Muscle layer of colon (tissue), 2 donors: ENCODE data around the gene KCNT2.

Experiments used
- H3K27ac ChIP-seq: one replicate; pipeline ENCODE4 v1.7.0; 2013; ENCODE audit warnings: low read depth, mild to moderate bottlenecking, low read length, moderate library complexity
- H3K27me3 ChIP-seq, 2 donors: one replicate each; pipeline ENCODE4 v1.7.0; 2013; ENCODE audit warnings: low read length in 2 of 2, mild to moderate bottlenecking in 2 of 2; ENCODE audit not compliant: insufficient read depth in 2 of 2, control insufficient read depth in 1 of 2
- H3K36me3 ChIP-seq: one replicate; pipeline ENCODE4 v1.7.0; 2013; ENCODE audit warnings: mild to moderate bottlenecking, low read length; ENCODE audit not compliant: insufficient read depth
- H3K4me1 ChIP-seq: one replicate; pipeline ENCODE4 v1.7.0; 2013; ENCODE audit warnings: mild to moderate bottlenecking, low read length; ENCODE audit not compliant: insufficient read depth
- H3K4me3 ChIP-seq, 2 donors: one replicate each; pipeline ENCODE4 v1.7.0; 2013; ENCODE audit warnings: low read length in 2 of 2, low read depth in 1 of 2, mild to moderate bottlenecking in 1 of 2, moderate library complexity in 1 of 2
- H3K9ac ChIP-seq: one replicate; pipeline ENCODE4 v1.7.0; 2013; ENCODE audit warnings: low read length
- H3K9me3 ChIP-seq: one replicate; pipeline ENCODE4 v1.7.0; 2013; ENCODE audit warnings: mild to moderate bottlenecking, low read length
- donor health status: abdominal sarcoma.
- donor health status: Adenocarcinoma of cecum.

Gene KCNT2

GRCh38 chr1:196357913-196358312 is 250.3 kb downstream of the KCNT2 start:
- no peaks in the 10 kb centered on the region for H3K27me3 ChIP-seq
- no peak overlapping the region for H3K9ac ChIP-seq
- H3K4me3 ChIP-seq, result no peak overlapping the region
- H3K4me1 ChIP-seq, result no peaks in the 10 kb centered on the region
- H3K9me3 ChIP-seq, result no peaks in the 10 kb centered on the region
- H3K27ac ChIP-seq, result no peak overlapping the region
- H3K36me3 ChIP-seq, result no peaks in the 10 kb centered on the region

- Histone ChIP-seq H3K9ac (no peak overlapping the region), H3K27me3 (no peaks in the 10 kb centered on the region), H3K27ac (no peak overlapping the region), H3K36me3 (no peaks in the 10 kb centered on the region), H3K9me3 (no peaks in the 10 kb centered on the region), H3K4me3 (no peak overlapping the region), H3K4me1 (no peaks in the 10 kb centered on the region)
Observed at GRCh38 chr1:196355206-196355786, 252.9 kb downstream of the KCNT2 start.

DNA sequence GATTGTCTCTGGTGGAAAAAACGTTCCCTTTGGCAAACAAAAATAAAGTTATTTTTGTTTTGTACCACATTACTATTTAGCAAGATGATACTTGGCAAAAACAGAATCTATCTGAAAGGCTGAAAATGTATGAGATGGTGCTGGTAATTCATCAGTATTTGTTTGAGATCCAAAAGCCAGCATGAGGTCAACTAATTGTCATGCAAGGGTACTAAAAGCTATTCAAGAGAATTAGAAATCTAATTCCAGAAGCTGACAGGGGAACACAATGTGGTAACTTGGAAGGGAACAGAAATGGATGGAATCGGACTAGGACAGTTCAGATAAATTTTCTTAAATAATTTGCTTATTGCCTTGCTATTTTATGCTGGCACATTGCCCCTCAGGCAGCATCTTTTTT is 263.8 kb downstream of the KCNT2 start:
- no peak overlapping the region for H3K9ac ChIP-seq
- H3K27me3 ChIP-seq, result no peaks in the 10 kb centered on the region
- H3K4me1 ChIP-seq, result no peaks in the 10 kb centered on the region
- H3K36me3 ChIP-seq, result no peaks in the 10 kb centered on the region
- no peaks in the 10 kb centered on the region for H3K9me3 ChIP-seq
- no peak overlapping the region for H3K27ac ChIP-seq
- no peak overlapping the region for H3K4me3 ChIP-seq

GRCh38 chr1:196324345-196324744 is 283.9 kb downstream of the KCNT2 start:
- no peaks in the 10 kb centered on the region for H3K27me3 ChIP-seq
- no peak overlapping the region for H3K9ac ChIP-seq
- H3K27ac ChIP-seq, result no peak overlapping the region
- no peaks in the 10 kb centered on the region for H3K9me3 ChIP-seq
- no peaks in the 10 kb centered on the region for H3K4me1 ChIP-seq
- H3K36me3 ChIP-seq, result no peaks in the 10 kb centered on the region
- no peak overlapping the region for H3K4me3 ChIP-seq

GRCh38 chr1:196323869-196324268 is 284.4 kb downstream of the KCNT2 start:
- H3K36me3 ChIP-seq, result no peaks in the 10 kb centered on the region

GRCh38 chr1:196319301-196319700 is 288.9 kb downstream of the KCNT2 start:
- Histone ChIP-seq H3K9me3 (no peaks in the 10 kb centered on the region), H3K27me3 (no peaks in the 10 kb centered on the region), H3K4me1 (no peaks in the 10 kb centered on the region), H3K9ac (no peak overlapping the region), H3K4me3 (no peak overlapping the region), H3K27ac (no peak overlapping the region), H3K36me3 (no peaks in the 10 kb centered on the region)

More at GRCh38 chr1:196323869-196324268, 284.4 kb downstream of the KCNT2 start:
- Histone ChIP-seq H3K27ac (no peak overlapping the region), H3K9ac (no peak overlapping the region), H3K27me3 (no peaks in the 10 kb centered on the region), H3K4me3 (no peak overlapping the region), H3K4me1 (no peaks in the 10 kb centered on the region), H3K9me3 (no peaks in the 10 kb centered on the region)

GRCh38 chr1:196317535-196318522 is 290.4 kb downstream of the KCNT2 start:
- no peaks in the 10 kb centered on the region for H3K27me3 ChIP-seq
- no peaks in the 10 kb centered on the region for H3K4me1 ChIP-seq
- H3K27ac ChIP-seq, result no peak overlapping the region
- no peaks in the 10 kb centered on the region for H3K36me3 ChIP-seq
- H3K4me3 ChIP-seq, result no peak overlapping the region
- no peaks in the 10 kb centered on the region for H3K9me3 ChIP-seq
- no peak overlapping the region for H3K9ac ChIP-seq

GRCh38 chr1:196312739-196313138 is 295.5 kb downstream of the KCNT2 start:
- no peak overlapping the region for H3K9ac ChIP-seq
- H3K9me3 ChIP-seq, result no peaks in the 10 kb centered on the region
- no peak overlapping the region for H3K27ac ChIP-seq
- H3K36me3 ChIP-seq, result no peaks in the 10 kb centered on the region
- H3K27me3 ChIP-seq, result no peaks in the 10 kb centered on the region
- H3K4me1 ChIP-seq, result no peaks in the 10 kb centered on the region
- H3K4me3 ChIP-seq, result no peak overlapping the region

- Histone ChIP-seq H3K27me3 (no peaks in the 10 kb centered on the region), H3K4me3 (no peak overlapping the region), H3K9me3 (no peaks in the 10 kb centered on the region), H3K4me1 (no peaks in the 10 kb centered on the region), H3K27ac (no peak overlapping the region), H3K9ac (no peak overlapping the region), H3K36me3 (no peaks in the 10 kb centered on the region)
Observed at GRCh38 chr1:196309386-196309785, 298.9 kb downstream of the KCNT2 start.

DNA sequence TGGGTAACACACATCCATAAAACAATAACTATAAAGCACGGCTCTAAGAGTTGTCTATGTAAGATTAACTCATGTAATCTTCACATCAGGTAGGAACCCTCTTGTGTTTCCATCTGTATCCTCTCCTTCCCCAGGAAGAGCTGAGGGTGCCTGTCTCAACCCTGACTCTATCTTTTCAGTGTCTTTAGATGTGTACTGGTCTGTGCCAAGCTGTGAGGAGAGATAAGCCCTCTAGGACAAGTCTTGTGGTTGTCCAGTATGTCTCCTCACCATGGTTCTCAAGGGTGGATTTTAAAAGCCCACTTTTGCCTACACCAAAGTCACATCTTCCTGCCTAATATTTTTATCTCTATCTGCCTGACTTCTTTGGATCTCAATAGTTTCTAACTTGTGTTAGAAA is 300.1 kb downstream of the KCNT2 start:
- no peaks in the 10 kb centered on the region for H3K27me3 ChIP-seq

DNA sequence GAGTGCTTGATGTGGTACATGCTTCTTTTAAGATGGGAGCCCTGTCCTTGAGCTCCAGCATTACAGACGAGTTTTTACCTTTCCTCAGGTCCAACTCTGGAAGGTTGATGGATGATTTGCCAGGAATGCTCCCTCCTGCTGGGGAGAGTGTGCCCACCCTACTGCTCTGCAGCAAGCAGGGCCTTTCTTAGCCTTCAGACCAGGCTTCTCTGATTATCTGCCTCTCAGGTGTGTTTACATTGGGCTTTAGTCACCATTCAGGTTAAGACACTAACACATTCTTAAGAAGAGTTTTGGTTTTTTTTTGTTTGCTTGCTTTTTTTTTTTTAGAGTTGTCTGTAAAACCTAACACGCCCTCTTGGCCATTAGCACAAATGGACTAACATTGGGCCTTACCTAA is 301.8 kb downstream of the KCNT2 start:
- H3K27ac ChIP-seq, result no peak overlapping the region

More for the DNA sequence above, 300.1 kb downstream of the KCNT2 start:
- Histone ChIP-seq H3K9ac (no peak overlapping the region), H3K36me3 (no peaks in the 10 kb centered on the region), H3K9me3 (no peaks in the 10 kb centered on the region), H3K27ac (no peak overlapping the region), H3K4me1 (no peaks in the 10 kb centered on the region), H3K4me3 (no peak overlapping the region)

More for the DNA sequence above, 301.8 kb downstream of the KCNT2 start:
- no peaks in the 10 kb centered on the region for H3K36me3 ChIP-seq
- H3K27me3 ChIP-seq, result no peaks in the 10 kb centered on the region
- H3K9ac ChIP-seq, result no peak overlapping the region
- H3K4me1 ChIP-seq, result no peaks in the 10 kb centered on the region
- no peak overlapping the region for H3K4me3 ChIP-seq
- H3K9me3 ChIP-seq, result no peaks in the 10 kb centered on the region
